SIG-M5 (cell line): ENCODE measurements around the gene RPL7A.
A peak's percentile ranks its signal among the peaks of the same experiment; 100 is the strongest.
"Not testable (repeated sequence)": the region's sequence is repeated elsewhere in the genome, so short reads cannot be mapped to it uniquely, and the experiment has no call there.

ENCODE experiments used
- DNase-seq: peaks from one replicate; lab custom pipeline; 2025; lab: John Stamatoyannopoulos, UW

The RPL7A gene

GRCh38 chr9:133347985-133348717, at the start of gene RPL7A, which contains the start of gene MED22:
RPL7A (plus strand) TSS chr9:133348218; CDS start chr9:133348244, 26 bp downstream.
MED22 (minus strand) TSS chr9:133348131; CDS start chr9:133346662, 1,469 bp downstream.
- DNase-seq = peak; percentile 82

- DNase-seq = not testable (repeated sequence)
These were observed 48.0 kb upstream of the RPL7A start for GRCh38 chr9:133299996-133300395.

- no peak for DNase-seq
These were observed 46.5 kb upstream of the RPL7A start for GRCh38 chr9:133301253-133302230.

GRCh38 chr9:133303266-133304157, 44.5 kb upstream of the RPL7A start:
- no peak for DNase-seq

- DNase-seq = no peak
These were observed 43.9 kb upstream of the RPL7A start for GRCh38 chr9:133304158-133304470.

- no peak for DNase-seq
These were observed 43.3 kb upstream of the RPL7A start for GRCh38 chr9:133304477-133305377.

GRCh38 chr9:133305731-133306130, 42.3 kb upstream of the RPL7A start:
- no peak for DNase-seq

- no peak for DNase-seq
These were observed 41.5 kb upstream of the RPL7A start for GRCh38 chr9:133306242-133307204.

- DNase-seq = no peak
These were observed 40.7 kb upstream of the RPL7A start for GRCh38 chr9:133307301-133307700.

GRCh38 chr9:133309608-133310007, 38.4 kb upstream of the RPL7A start:
- no peak for DNase-seq

GRCh38 chr9:133315997-133316396, 32.0 kb upstream of the RPL7A start:
- DNase-seq = no peak

- DNase-seq = not testable (repeated sequence)
These were observed 30.5 kb upstream of the RPL7A start for GRCh38 chr9:133317551-133317950.

- DNase-seq = no peak
These were observed 27.6 kb upstream of the RPL7A start for GRCh38 chr9:133320421-133320881.

GRCh38 chr9:133321411-133321935, 26.5 kb upstream of the RPL7A start:
- no peak for DNase-seq

- no peak for DNase-seq
These were observed 25.3 kb upstream of the RPL7A start for GRCh38 chr9:133322701-133323100.

GRCh38 chr9:133323211-133323610, 24.8 kb upstream of the RPL7A start:
- no peak for DNase-seq

- DNase-seq = no peak
These were observed 23.9 kb upstream of the RPL7A start for GRCh38 chr9:133323991-133324703.

GRCh38 chr9:133327021-133327420, 21.0 kb upstream of the RPL7A start:
- not testable (repeated sequence) for DNase-seq
